GM10266 (cell line): ENCODE measurements around the gene ADAP2.
A peak's percentile ranks its signal among the peaks of the same experiment; 100 is the strongest.
"Not testable (repeated sequence)": the region's sequence is repeated elsewhere in the genome, so short reads cannot be mapped to it uniquely, and the experiment has no call there.

Source experiments
- DNase-seq: peaks from one replicate; pipeline ENCODE4 v3.0.0; 2012; ENCODE audit errors: extremely low spot score
- TF ChIP-seq, protein P1 (sequence below): IDR thresholded peaks from 2 replicates; pipeline ENCODE4 v1.5.1; 2012; ENCODE audit warnings: mild to moderate bottlenecking, low read depth; ENCODE audit not compliant: control insufficient read depth, insufficient read depth; ENCODE audit errors: missing control alignments

ADAP2 gene

DNA sequence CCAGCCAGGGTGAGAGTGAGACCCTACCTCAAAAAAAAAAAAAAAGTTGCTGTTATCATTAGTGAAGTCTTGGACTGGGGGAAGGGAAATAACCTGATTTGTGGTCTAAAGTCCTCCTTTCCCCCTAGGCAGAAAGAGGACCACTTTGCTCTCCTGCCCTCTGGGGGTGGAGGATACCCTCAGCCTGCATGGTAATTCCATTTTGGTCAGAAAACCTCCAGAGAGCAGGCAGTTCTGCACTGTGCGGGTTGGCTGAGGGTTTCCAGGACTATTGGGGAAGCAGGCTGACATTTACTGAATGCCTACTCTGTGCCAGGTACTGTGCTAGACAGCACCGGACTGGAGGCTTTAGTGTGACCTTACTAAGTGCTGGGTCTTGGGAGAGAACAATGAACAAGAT lies 2.6 kb downstream of the ADAP2 start:
- DNase-seq = no peak
- TF ChIP-seq, protein P1, sequence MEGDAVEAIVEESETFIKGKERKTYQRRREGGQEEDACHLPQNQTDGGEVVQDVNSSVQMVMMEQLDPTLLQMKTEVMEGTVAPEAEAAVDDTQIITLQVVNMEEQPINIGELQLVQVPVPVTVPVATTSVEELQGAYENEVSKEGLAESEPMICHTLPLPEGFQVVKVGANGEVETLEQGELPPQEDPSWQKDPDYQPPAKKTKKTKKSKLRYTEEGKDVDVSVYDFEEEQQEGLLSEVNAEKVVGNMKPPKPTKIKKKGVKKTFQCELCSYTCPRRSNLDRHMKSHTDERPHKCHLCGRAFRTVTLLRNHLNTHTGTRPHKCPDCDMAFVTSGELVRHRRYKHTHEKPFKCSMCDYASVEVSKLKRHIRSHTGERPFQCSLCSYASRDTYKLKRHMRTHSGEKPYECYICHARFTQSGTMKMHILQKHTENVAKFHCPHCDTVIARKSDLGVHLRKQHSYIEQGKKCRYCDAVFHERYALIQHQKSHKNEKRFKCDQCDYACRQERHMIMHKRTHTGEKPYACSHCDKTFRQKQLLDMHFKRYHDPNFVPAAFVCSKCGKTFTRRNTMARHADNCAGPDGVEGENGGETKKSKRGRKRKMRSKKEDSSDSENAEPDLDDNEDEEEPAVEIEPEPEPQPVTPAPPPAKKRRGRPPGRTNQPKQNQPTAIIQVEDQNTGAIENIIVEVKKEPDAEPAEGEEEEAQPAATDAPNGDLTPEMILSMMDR = no peak

DNA sequence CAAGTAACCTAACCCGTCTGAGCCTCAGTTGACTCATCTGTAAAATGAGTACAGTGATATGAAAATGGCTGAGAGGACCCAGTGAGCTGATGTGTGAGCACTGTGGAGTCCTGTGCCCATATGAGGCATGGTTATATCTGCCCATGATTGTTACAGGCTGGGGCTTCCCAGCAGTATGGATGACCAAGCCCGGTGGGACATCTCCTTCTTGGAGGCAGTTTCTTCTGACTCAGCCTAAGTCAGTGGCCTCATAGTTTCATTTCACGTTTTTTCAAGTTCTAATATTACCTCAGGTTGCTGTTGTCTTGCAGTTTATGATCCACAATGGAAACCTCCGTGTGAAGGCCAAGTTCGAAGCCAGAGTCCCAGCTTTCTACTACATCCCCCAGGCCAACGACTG lies 4.8 kb downstream of the ADAP2 start:
- TF ChIP-seq, protein P1 = no peak
- peak; percentile 55 for DNase-seq

DNA sequence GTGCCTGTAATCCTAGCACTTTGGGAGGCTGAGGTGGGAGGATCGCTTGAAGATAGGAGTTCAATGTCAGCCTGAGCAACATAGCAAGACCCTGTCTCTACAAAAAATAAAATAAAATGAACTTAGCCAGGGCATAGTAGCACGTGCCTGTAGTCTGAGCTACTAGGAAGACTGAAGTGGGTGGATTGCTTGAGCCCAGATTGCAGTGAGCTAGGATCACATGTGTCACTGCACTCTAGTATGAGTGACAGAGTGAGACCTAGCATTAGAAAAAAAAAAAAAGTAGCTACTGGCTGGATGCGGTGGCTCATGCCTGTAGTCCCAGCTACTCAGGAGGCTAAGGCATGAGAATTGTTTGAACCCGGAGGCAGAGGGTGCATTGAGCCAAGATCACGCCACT lies 6.0 kb downstream of the ADAP2 start:
- TF ChIP-seq, protein P1 = no peak
- no peak for DNase-seq

DNA sequence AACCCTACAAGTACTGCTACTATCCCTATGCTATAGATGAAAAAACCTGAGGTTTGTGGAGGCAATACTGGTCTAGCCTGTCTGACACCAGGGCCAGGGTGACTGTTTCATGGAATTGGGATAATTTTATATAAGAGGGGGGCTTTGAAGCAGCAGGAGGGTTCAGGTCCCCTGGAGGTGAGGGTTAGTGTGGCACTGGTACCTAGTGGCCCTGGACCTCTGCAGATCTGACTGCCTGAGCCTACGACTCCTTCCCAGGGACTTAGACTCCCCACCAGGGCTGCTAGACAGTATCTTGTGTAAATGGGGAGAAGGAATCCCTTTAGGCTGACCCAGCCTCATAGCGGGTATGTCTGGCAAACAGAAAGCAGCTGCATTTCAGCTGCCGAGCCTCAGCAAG lies 6.8 kb downstream of the ADAP2 start:
- TF ChIP-seq, protein P1 = no peak
- DNase-seq = no peak

DNA sequence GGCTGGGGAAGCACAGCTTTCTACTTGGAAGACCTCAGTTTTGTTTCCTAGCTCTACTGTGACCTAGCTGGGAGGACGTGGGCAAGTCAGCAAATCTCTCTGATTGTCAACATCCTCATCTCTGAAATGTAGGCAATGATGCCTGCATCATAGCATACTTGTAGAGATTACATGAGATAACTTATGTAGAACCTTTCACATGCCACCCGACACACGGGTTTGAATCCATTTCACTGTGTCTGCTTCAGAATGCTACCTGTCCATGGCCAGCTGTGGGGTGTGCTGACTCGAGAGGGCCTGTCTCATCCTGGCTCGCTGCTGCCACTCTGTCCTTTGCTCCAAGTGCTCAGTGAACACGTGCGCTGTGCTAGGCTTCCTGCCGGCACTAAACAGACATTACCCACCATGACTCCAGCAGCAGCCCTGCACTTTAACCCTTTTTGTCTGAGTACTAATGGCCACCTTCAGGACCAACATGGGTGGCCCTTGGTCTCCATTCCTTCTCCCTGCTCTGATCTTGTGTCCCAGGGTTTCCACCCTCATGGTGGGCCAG lies 7.4 kb downstream of the ADAP2 start:
- no peak for DNase-seq
- TF ChIP-seq, protein P1 = no peak

DNA sequence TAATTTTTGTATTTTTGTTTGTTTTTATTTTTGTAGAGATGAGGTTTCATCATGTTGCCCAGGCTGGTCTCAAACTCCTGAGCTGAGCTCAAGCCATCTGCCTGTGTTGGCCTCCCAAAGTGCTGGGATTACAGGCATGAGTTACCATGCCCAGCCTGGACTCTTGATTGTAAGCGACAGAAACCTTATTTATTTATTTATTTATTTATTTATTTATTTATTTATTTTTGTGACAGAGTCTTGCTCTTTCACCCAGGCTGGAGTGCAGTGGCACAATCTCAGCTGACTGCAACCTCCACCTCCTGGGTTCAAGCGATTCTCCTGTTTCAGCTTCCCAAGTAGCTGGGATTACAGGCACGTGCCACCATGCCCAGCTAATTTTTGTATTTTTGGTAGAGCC lies 8.1 kb downstream of the ADAP2 start:
- not testable (repeated sequence) for DNase-seq

DNA sequence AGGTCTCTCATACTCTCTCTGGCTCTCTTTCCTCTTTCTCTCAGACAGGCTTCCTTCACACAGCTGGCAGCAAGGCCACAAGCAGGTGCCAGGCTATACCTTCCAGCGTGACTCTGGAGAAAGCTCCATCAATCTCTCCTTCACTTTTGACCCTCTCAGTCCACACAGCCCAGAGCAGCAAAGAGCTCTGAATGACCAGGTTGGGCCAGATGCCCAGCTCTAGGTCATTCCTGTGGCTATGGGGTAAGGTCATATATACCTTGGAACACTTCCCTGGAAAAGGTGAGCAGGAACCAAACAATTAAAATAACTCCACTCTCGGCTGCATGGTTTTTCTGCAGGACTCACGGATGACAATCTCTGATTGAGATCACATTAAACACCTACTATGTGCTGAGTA lies 8.8 kb downstream of the ADAP2 start:
- DNase-seq = no peak
- TF ChIP-seq, protein P1 = no peak

DNA sequence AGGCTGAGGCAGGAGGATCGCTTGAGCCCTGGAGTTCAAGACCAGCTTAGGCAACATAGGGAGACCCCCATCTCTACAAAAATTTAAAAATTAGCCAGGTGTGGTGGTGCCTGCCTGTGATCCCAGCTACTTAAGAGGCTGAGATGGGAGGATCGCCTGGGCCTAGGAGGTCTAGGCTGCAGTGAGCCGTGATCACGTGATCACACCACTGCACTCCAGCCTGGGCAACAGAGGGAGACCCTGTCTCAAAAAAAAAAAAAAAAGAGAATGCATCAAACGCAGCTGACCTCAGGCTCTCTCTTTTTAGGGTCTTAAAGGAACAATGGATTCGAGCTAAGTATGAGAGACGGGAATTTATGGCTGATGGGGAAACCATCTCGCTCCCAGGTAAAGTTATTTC lies 9.8 kb downstream of the ADAP2 start:
- DNase-seq = not testable (repeated sequence)
